Kidney (tissue), 14 donors: Measurements from ENCODE around the gene FBLN2. TPM values are rescaled to one million over a fixed set of nuclear protein-coding genes. Genes with fewer than 3 reads are reported as not detected.
A peak's percentile ranks its signal among the peaks of the same experiment; 100 is the strongest.

Experiments
- DNase-seq, 5 donors: peaks; one replicate each; pipeline ENCODE4 v3.0.0-alpha.2; 2013 to 2020
- FAIRE-seq: peaks from 2 replicates; lab custom pipeline; 2012; peaks lifted over from hg19 to GRCh38; lab: Jason Lieb, UNC
- H3K27ac ChIP-seq, 2 donors: one replicate each; pipeline ENCODE4 v1.7.0; 2013; ENCODE audit warnings: low read depth in 2 of 2, low read length in 2 of 2, inconsistent platforms in 1 of 2
- H3K27me3 ChIP-seq: one replicate; pipeline ENCODE4 v1.7.1; 2013; ENCODE audit warnings: low read length, inconsistent platforms; ENCODE audit not compliant: control insufficient read depth, insufficient read depth
- H3K36me3 ChIP-seq, 3 donors: one replicate each; pipeline versions ENCODE4 v1.7.0 to v1.7.1; 2013; ENCODE audit warnings: low read length in 3 of 3, control low read depth in 1 of 3, inconsistent platforms in 1 of 3; ENCODE audit not compliant: insufficient read depth in 3 of 3, control insufficient read depth in 2 of 3
- H3K4me1 ChIP-seq, 3 donors: one replicate each; pipeline versions ENCODE4 v1.7.0 to v1.7.1; 2013; ENCODE audit warnings: low read length in 3 of 3, inconsistent platforms in 1 of 3, low read depth in 1 of 3; ENCODE audit not compliant: control insufficient read depth in 2 of 3, insufficient read depth in 2 of 3
- H3K4me3 ChIP-seq, 3 donors: one replicate each; pipeline versions ENCODE4 v1.7.0 to v1.8.1; 2013; ENCODE audit warnings: low read length in 3 of 3, control low read depth in 1 of 3, inconsistent platforms in 1 of 3
- H3K9ac ChIP-seq, 3 donors: one replicate each; pipeline versions ENCODE4 v1.7.0 to v1.7.1; 2013; ENCODE audit warnings: low read length in 3 of 3, control low read depth in 1 of 3, inconsistent platforms in 1 of 3
- H3K9me3 ChIP-seq, 3 donors: one replicate each; pipeline versions ENCODE4 v1.7.0 to v1.7.1; 2013; ENCODE audit warnings: low read length in 3 of 3, control low read depth in 1 of 3, inconsistent platforms in 1 of 3; ENCODE audit not compliant: control insufficient read depth in 2 of 3, insufficient read depth in 1 of 3
- CTCF ChIP-seq: IDR thresholded peaks from 3 replicates; pipeline ENCODE4 v1.5.1; 2012; ENCODE audit warnings: mild to moderate bottlenecking, moderate library complexity, borderline replicate concordance; ENCODE audit not compliant: insufficient read depth; ENCODE audit errors: extremely low read depth
- intact Hi-C: fragments of 100-400 bp; cut with DNase I; formaldehyde crosslinking; loops from one replicate; pipeline ENCODE4 v1.11.1; 2022
- polyA plus RNA-seq: library from polyadenylated mRNA; stranded (reverse); fragments of 350-450 nt; fragmentation: Illumina TruSeq; extraction: RNeasy Lipid Tissue Mini Kit (QIAGEN cat#74804); gene quantifications from one replicate; pipeline ENCODE4 v1.2.3, GENCODE V29; 2014; ENCODE audit warnings: low read depth, low replicate concordance; ENCODE audit not compliant: insufficient read depth
- total RNA-seq: library from RNA; stranded (reverse); fragmentation: NEBNext Ultra II Directional; extraction: Animal tissue kit (Norgen Biotek cat#: 25700); gene quantifications from one replicate; pipeline ENCODE4 v1.2.1, GENCODE V29; 2021
- donor health status: control.
- donor health status: control.
- donor health status: control.
- donor health status: control.
- donor health status: control.
- donor health status: DM: yes; HTN: yes; CAD: no.
- donor health status: Normal renal cell carcinoma (clear cell type).

Gene FBLN2
- total and polyA plus RNA-seq, 2 donors from 2014 or later, result 3.2 to 43.4 TPM

GRCh38 chr3:13525827-13526625 lies 22.9 kb upstream of the FBLN2 start:
- peak in 1 of 5 donors; percentile 60 for DNase-seq
- H3K27ac ChIP-seq, result no peak overlapping the region
- no peak overlapping the region for H3K4me3 ChIP-seq
- no peaks in the 10 kb centered on the region for H3K27me3 ChIP-seq
- no peak for TF ChIP-seq CTCF
- H3K9me3 ChIP-seq, result no peaks in the 10 kb centered on the region
- no peak overlapping the region for H3K9ac ChIP-seq
- FAIRE-seq, result no peak
- intact Hi-C loops, result no loop called here
- no peaks in the 10 kb centered on the region for H3K4me1 ChIP-seq
- no peaks in the 10 kb centered on the region for H3K36me3 ChIP-seq

GRCh38 chr3:13526626-13526949 lies 22.3 kb upstream of the FBLN2 start:
- TF ChIP-seq CTCF, result no peak
- H3K27ac ChIP-seq, result no peak overlapping the region
- FAIRE-seq (no peak), DNase-seq (no peak)
- H3K27me3 ChIP-seq, result no peaks in the 10 kb centered on the region
- intact Hi-C loops, result no loop called here
- H3K36me3 ChIP-seq, result no peaks in the 10 kb centered on the region
- no peaks in the 10 kb centered on the region for H3K4me1 ChIP-seq
- no peaks in the 10 kb centered on the region for H3K9me3 ChIP-seq
- H3K4me3 ChIP-seq, result no peak overlapping the region
- no peak overlapping the region for H3K9ac ChIP-seq

GRCh38 chr3:13528217-13528867 lies 20.6 kb upstream of the FBLN2 start:
- H3K4me1 ChIP-seq, result no peaks in the 10 kb centered on the region
- H3K9me3 ChIP-seq, result no peaks in the 10 kb centered on the region
- no peak overlapping the region for H3K4me3 ChIP-seq
- DNase-seq (peak in 3 of 5 donors; percentile 37 to 51 (median 41)), FAIRE-seq (no peak)
- no peaks in the 10 kb centered on the region for H3K27me3 ChIP-seq
- TF ChIP-seq CTCF, result no peak
- H3K36me3 ChIP-seq, result no peaks in the 10 kb centered on the region
- no peak overlapping the region for H3K9ac ChIP-seq
- no peak overlapping the region for H3K27ac ChIP-seq
- intact Hi-C loops, result no loop called here
